SKM-1 (cell line): Measurements from ENCODE around the gene TMPRSS4.

ENCODE experiments used
- DNase-seq: peaks from one replicate; lab custom pipeline; 2025; ENCODE audit not compliant: unreplicated experiment; lab: John Stamatoyannopoulos, UW

TMPRSS4 gene

DNA sequence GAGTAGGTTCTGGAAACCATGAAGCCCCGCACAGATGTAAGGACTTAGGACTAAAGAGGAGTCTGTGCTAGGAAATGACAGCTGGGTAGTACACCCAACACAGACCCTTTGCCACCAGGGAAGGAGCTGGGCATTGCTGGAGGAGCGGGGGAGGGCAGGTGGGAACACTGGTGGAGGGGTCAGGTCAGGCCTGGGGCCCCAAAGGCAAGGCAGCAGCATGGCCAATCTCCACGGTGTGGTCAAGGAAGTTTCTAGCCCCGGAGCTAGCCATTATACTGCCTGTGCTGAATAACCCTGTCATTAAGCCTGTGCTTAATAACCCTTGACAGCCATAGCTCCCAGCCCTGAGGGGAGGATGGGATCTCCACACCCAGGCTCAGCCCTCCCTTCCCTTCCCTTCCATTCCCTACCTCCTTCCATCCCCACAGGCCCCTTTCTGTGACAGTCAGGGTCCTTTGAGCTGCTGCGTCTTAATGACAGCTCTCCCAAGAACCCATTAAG is 2.1 kb downstream of the TMPRSS4 start:
- no peak for DNase-seq

DNA sequence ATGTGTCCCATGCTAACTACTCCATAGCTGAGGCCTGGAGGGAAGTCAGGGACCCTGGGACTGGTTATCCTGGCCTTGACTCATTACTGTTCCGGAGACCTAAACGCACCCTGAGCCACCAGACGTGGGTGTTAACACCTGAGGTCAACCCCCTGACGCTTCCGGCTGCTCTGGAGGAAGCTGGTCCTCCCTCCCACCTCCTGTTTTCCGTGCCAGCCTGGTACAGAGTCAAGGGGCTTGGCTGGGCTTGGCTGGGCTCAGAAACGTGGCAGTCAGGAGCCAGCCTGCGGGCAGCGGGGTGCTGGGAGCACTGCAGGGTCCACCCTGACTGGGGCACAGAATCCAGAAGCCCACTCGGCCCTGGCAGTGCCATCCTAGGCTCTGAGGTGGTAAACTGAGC is 2.6 kb downstream of the TMPRSS4 start:
- DNase-seq: no peak

DNA sequence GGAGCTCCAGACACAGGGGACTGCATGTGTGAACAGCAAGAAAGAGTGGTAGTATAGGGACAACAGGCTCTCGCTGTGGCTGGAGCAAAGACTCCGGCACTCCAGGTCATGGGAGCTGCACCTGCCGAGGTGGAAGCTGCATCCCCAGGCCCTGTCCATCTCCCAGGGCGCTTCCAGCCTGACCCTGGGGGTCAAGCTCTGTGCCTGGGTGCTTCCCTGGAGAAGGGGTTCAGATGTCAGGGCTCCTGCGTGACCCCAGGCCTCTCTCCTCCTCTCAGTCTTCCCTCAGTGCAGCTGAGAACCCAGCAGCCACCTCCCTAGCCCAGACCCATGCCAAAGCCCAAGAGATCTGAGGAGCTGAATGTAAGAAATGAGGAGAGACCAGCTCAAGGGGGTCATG is 3.4 kb downstream of the TMPRSS4 start:
- no peak for DNase-seq

DNA sequence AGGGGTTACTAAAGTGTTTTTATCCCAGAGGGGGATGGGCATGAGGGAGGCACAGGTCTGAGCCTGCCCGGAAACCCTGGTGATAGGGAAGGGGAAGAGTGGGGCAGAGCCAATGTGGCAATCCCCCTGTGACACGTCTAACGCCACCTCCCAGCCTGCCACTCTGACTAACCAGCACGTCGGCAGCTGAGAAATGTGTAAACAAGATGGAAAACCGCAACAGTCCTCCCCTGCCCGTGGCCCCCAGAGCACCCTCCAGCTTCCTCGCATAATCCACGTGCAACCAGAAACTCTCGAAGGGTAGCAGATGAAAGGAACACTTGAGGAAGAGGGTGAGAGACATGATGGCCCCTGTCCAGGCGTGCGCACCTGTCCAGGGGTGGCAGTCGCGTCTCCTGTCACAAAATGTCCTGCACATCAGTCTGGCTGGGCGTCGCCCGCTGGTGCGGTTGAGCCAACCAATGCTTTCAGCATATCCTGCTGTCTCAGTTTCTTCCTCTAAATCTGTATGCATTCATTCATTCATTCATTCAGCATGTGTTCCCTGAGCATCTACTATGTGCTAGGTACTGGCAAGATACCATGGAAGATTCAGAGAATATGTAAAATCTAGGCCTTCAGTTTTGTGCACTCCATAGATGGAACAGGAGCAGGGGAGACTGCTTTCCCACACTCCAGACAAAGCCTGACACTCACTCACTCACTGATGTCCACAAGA is 4.5 kb downstream of the TMPRSS4 start:
- peak; percentile 85 for DNase-seq

DNA sequence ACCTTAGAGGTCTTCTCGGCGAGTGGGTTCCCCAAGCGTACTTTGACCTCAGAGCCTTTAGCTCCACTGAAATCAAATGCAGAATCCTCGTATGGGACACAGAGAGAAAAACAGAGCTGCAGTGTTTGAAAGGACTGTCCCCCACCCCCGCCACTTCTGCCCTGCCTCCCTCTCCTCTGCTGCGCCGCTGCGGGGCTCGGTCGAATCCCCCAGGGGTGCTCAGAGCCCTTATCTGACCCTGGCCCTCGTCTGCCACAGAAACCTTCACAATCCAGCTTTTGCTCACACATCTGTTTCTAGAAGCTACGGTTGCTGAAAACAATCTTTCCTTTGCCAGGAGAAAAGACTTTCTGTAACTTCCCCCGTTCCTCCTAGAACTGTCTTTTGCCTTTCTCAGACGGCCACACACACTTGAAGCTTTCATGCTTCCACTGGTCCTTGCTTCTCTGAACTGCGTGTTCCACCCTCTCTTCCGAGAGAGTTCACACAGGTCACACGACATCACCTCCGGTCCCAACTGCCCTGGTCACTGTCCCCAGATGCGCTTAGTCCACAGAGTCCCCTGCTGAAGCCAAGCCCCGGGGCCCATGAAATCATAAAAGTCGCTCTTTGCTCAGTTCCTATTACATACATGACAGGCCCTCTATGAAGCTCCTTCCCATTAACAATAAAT is 6.1 kb downstream of the TMPRSS4 start:
- DNase-seq: no peak

DNA sequence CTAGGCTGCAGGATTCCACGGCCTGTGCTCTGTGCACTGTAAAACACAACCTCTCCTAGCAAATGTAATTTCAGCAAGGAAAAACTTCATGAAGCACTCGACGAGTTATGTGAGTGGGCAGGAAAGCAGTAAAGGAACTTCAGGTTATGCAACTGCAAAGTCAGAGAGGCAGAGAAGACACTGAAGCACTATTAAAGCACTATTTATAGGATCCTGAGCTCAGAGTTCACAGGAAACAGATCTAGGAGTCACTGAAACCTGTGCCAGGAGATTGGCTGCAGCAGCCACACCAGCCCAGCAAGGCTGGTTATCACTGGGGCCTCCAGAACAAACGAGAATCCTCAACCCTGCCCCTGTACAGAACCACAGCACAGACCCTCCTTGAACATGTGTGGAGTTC is 7.4 kb downstream of the TMPRSS4 start:
- DNase-seq: peak; percentile 95

DNA sequence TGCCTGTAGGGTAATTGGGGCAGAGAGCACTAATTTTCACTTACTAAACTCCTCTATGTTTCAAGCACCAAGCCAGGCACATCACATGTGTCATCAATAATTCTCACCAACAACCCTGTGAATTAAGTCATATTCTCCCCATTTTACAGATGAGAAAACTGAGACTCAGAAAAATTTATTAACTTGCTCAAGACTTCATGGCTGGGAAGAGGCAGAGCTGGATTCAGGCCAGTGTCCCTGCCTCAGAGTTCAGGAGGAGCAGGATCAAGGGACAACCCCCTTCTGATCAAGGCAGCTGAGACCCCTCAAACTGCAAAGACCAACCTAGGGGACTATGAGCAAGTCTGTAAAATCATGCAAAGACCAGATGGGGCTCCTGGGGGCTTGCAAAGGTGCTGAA is 7.8 kb downstream of the TMPRSS4 start:
- no peak for DNase-seq

DNA sequence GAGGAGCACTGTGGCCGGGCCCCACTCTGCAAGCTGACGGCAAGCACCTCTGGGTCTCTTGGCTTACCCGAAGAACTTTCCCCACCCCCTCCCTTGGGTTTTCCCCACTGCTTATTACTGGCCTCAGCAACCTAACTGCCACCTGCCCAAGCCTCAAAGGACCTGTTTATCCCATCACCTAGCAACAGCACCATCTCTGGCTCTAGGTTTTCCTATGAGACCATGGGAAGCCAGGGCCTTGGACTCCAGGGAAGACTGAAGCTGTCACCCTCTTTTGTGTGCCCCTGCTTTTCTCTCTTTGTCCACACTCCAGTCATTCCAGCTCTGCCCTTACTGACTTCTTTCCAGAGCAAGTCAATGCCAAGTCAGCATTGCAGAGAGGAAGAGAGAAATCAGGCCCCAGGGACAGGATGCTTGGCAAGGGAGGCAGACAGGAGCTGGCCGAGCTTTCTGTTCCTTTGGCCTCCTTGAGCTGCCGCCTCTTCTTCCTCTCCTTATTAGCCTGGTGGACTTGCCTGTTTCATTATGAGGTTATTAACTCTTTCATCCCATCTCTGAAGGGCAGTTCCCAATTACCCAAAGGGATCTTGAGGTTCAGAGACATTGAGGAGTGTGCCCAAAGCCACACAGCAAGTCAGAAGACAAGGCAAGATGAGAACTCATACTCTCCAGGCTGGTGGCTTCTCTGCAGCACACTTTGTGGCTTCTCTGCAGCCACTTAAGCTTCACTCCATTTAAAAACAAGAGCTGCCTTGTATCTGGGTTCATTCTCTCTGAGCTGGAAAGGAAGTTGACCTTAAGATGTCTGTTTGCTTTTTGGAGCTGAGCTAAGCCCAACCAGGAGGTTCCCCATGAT is 10.3 kb downstream of the TMPRSS4 start, which contains the start of gene SMIM35:
TSS of gene SMIM35 (minus strand) at position 51 of the 856 bp plus-strand sequence. CDS start 206 bp downstream, outside the sequence.
- no peak for DNase-seq

DNA sequence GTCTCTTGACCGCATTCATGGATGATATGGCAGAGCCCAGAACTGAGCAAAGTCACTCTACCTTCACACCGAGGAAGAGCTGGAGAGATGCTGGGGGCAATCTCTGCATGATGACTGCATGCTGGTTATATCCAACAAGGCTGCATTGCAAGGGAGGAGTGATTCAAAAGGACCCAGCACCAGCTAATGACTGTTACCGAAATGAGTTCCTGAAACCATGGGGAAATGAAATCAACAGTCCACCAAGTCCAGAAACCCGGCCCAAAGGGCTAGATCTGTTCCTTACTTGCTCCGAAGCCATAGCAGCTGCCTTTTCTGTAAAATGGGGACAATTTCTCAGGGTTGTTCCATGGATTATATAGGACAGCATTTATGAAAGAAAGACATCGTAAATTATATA is 11.1 kb downstream of the TMPRSS4 start:
- no peak for DNase-seq

DNA sequence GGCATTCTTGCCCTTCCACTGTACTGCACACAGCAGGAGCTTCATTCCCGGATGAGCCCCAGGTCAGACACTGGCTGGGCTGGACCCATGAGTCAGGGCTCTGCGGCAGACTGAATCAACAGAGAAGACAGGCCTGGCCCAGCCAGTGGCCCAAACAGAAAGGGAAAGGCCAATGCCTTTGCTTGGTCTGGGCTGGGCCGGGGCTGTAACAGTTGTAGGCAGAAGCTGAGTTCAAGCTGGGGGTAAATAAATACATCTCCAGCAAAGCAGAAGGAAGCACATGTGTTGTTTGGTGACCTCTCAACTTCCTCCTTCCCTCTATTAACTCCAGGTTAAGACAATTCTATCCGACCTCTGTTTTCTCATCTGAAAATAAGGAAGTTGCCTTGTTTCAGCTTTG is 11.7 kb downstream of the TMPRSS4 start:
- peak; percentile 98 for DNase-seq

DNA sequence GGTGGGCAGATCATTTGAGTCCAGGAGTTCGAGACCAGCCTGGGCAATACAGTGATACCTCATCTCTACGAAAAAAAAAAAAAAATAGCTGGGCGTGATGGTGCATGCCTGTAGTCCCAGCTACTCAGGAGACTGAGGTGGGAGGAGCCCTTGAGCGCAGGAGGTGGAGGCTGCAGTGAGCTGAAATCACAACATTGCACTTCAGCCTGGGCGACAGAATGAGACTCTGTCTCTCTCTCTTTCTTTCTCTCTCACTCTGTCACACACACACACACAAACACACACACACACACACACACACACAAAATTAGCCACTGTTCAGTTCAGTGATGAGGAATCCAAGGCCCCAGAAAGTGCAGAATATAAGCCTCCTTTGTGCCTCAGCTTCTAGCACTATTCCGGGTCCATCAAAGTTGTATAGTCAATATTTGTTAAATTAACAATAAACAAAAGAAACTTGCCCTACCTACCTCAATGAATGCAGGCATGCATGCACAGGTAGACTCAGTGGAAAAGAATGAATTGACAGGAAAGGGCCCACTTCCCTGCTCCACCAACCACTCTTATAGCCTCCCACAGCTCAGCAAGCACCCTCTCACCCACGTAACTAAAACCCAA is 13.8 kb downstream of the TMPRSS4 start:
- no peak for DNase-seq

DNA sequence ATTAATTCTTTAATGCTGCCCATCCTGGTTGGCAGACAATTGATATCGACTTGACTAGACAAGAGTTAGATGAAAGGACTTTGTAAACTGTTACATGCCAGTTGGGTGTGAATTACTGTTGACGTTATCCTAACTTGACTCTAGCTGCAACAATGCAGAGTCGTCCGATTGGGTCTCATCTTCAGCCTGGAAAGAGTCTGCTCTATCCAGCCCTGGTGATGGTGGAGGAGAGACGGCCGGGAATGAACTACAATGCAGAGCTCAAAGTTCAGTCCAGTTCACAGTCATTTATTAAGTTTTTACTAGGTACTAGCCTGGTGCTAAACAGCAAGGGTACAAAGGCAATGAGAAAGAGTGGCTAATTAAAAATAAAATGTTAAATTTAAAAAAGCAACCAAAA is 14.8 kb downstream of the TMPRSS4 start:
- DNase-seq: no peak

DNA sequence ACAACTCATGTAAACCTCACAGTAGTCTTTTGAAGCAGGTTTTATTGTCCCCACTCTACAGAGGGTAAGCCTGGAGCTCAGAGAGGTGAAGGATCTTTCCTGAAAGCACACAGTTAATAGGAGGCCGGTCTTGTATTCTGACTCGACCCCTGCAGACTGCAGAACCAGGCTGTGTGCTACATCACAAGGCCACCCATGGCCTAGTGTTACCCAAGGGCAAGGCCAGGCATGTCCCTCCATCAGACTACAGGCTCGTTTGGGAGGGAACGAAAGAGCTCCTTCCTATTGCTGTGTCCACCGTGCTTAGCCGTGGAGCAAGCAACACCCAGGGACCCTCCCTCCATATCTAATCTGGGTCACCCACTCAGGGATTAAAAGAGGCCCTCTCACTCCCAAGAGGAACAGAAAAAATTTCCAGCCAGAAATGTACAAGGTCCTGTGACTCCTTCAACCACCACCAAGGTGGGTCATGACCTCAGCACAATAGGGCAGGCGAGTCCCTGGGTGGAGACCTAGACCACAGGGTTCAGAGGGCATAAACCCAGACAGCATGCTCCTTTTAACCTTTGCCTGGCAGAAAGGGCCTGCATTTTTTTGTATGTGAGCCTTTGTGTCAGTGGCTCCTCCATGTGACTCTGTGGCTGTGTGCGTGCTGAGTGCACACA is 16.2 kb downstream of the TMPRSS4 start:
- DNase-seq: no peak

DNA sequence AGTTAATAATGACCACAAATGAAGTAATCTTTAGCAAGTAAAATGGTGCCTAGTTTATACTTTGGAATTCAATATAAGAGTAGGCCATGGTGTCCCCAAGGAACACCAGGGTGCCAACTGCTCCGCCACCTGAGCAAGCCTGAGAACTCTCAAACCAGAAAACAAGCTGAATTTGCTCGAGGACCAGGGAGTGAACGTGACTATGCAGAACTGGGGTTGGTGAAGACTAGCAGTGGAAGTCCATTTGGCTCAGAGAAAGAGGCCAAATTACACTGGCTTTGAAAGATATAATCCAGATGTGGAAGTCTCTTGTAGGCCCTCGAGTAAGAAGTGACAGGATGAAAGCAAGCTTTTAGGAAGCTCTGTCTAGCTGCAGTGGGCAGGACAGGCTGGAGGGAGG is 18.6 kb downstream of the TMPRSS4 start:
- DNase-seq: no peak

DNA sequence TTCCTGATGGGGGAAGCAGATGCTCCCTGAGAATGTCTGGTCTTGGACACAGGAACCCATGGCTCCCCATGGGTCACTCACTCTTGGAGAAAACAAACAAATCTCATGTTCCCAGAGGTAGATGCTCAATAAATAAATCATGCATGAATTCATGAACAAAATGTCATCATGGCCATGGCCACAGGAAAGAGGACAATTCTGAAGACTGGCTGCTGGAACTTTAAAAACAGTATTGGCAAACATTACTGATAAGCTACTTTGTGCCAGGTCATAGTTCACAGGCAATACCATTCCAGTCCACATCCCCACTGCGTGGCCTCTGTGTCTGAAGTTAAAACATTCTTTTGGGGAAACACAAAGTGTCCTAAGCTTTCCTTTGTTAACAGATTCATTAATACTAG is 19.1 kb downstream of the TMPRSS4 start:
- no peak for DNase-seq

DNA sequence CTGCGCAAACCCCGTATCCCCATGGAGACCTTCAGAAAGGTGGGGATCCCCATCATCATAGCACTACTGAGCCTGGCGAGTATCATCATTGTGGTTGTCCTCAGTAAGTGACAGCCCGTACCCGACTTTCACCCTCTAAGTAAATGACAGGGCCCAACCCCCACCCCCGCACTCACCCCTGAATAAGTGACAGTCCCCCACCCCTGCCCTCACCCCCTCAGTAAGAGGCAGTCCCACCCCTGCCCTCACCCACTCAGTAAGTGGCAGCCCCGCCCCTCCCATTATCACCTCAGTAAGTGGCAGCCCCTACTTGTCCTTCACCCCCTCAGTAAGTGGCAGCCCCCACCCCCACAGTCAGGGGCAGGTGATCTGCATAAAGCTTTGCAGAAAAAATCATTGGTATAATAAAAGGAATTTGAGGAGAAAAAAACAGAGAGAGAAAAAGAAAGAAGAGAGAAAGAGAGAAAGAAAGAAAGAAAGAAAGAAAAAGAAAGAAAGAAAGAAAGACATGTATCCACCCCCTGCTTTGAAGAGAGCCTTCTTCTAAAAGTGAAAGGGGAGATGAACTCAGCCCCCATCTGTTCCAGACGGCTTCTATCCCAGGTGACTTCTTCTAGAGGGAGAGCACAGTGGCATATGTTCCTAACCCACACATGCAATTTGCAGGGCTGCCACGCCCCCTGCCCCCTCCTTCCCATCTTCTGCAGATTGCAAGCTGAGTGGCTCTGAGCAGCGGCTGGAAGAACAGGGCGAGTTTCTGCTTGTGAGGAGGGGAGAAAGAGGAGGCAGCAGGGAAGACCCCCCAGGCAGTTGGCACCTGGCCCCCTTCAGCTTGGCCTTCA is 22.3 kb downstream of the TMPRSS4 start:
- DNase-seq: no peak

DNA sequence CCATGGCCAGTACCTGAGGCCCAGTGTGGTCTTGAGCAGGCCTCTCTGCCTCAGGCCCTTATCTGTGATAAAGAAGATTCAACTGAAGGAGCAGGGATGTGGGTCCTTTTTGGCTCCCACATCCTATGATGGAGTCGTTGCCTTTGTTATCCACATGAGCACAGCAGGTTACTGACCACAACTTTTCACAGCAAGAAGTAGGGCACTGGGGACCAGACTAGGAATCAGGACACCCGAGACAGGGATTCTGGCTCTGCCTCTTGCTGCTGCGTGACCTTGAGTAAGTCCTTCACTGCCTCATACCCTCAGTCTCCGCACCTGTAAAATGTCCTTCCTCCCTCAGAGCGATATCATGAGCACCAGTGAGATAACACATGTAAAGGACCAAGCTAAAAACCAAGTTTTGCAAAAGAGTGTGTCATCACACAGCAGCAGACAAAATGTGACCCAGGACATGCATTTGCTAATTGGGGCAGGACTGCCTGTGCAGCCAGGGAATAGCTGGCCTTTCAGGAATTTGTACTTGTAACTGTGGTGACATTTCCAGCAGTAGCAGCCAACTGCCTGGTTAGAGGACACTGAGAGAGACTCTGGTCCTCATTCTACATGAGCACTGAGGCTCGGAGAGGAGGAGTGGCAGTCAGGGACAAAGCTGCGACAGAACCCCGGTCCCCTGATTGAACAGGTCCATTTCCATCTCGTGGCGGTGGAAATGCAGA is 23.1 kb downstream of the TMPRSS4 start:
- no peak for DNase-seq

DNA sequence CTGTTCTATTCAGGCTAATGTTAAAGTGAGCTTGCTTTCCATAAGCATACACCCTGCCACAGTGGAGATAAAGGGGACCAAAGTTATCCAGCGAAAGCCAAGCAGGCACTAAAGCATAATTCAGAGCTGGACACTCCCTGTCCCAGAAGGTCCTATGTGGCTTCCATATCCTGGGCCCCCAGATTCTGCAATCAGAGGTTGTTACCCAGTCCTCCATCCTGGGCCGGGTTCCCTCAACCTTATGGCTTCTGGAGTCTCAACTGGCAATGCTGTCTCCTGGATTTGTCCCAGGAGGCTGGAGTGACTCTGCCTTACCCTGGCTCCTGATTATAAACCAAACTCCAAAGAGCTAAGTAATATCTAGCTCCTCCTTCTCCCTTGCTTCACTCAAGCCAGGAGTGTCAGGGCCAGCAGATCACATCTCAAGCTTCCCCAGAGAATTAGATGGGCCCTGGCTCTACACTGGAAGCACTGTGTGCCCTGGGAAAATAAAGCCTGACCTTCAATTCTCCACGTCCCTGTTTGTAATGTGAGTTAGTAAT is 23.9 kb downstream of the TMPRSS4 start:
- DNase-seq: no peak
